Right renal cortex interstitium (tissue), 3 donors: Measurements from ENCODE around the gene AHCTF1. TPM values are rescaled to one million over a fixed set of nuclear protein-coding genes. Genes with fewer than 3 reads are reported as not detected.

ENCODE experiments used
- polyA plus RNA-seq, 3 donors: library from polyadenylated mRNA; unstranded; fragments of 120-200 nt; gene quantifications; one replicate each; pipeline ENCODE4 v1.2.1, GENCODE V29; 2013; ENCODE audit not compliant: insufficient read length in 3 of 3

AHCTF1 gene
- polyA plus RNA-seq, 3 donors: 58.4 to 60.4 (median 59.9) TPM

Other genes starting within 250 kb of the AHCTF1 start
- 10 to 100 TPM; 56.5 to 59.1 (median 58.0) TPM for gene SCCPDH, start 207.5 kb downstream of the AHCTF1 start, polyA plus RNA-seq
- gene ZNF695, start 76.1 kb upstream of the AHCTF1 start, polyA plus RNA-seq: 1 to 10 TPM; 3.5 to 5.5 (median 4.5) TPM
- 1 to 10 TPM; 8.6 to 9.5 (median 8.7) TPM for gene ZNF670, start 146.9 kb upstream of the AHCTF1 start, polyA plus RNA-seq
- 10 to 100 TPM; 12.9 to 15.2 (median 15.0) TPM for gene ZNF669, start 172.4 kb upstream of the AHCTF1 start, polyA plus RNA-seq
- gene ZNF124, start 240.1 kb upstream of the AHCTF1 start, polyA plus RNA-seq: 10 to 100 TPM; 22.5 to 28.1 (median 22.9) TPM